H1 (cell line): ENCODE data around the gene ZBTB33. TPM values are rescaled to one million over a fixed set of nuclear protein-coding genes. Genes with fewer than 3 reads are reported as not detected.

Source experiments
- CTCF ChIA-PET: fragments of 300-600 bp; sonication (Branson Sonifier 250); formaldehyde crosslinking; loops from one replicate; lab custom pipeline; 2021; ENCODE audit not compliant: partially characterized antibody; lab: Charles Lee
- POLR2A ChIA-PET: fragments of 300-600 bp; sonication (Branson Sonifier 250); formaldehyde crosslinking; loops from one replicate; lab custom pipeline; 2021; ENCODE audit warnings: inconsistent platforms; ENCODE audit not compliant: partially characterized antibody; lab: Charles Lee
- DNase-seq, 2 experiments: peaks; one replicate each; pipeline versions ENCODE4 v3.0.0 to v3.0.0-alpha.2; 2010 to 2022; ENCODE audit warnings: low spot score in 2 of 2, low read depth in 1 of 2, mixed read lengths in 1 of 2
- FAIRE-seq: peaks from 2 replicates; lab custom pipeline; 2011; peaks lifted over from hg19 to GRCh38; lab: Jason Lieb, UNC
- H2AFZ ChIP-seq: 2 replicates; pipeline ENCODE4 v1.8.1; 2012; ENCODE audit warnings: low read length, inconsistent platforms
- H2AK5ac ChIP-seq: 2 replicates; pipeline ENCODE4 v1.6.1; 2013; ENCODE audit warnings: low read depth, low read length
- H2BK120ac ChIP-seq: replicated peaks from 2 replicates; pipeline ENCODE3; 2013; ENCODE audit warnings: low read depth, low read length, inconsistent platforms
- H2BK12ac ChIP-seq: 2 replicates; pipeline ENCODE4 v1.6.1; 2013; ENCODE audit warnings: low read depth, low read length
- H2BK15ac ChIP-seq: 2 replicates; pipeline ENCODE4 v1.6.1; 2013; ENCODE audit warnings: low read length
- H2BK20ac ChIP-seq: 2 replicates; pipeline ENCODE4 v1.6.1; 2013; ENCODE audit warnings: low read length
- H2BK5ac ChIP-seq: 2 replicates; pipeline ENCODE4 v1.6.1; 2013; ENCODE audit warnings: low read depth, low read length
- H3K14ac ChIP-seq: 2 replicates; pipeline ENCODE4 v1.6.1; 2013; ENCODE audit warnings: inconsistent platforms; ENCODE audit not compliant: insufficient read length
- H3K18ac ChIP-seq: 2 replicates; pipeline ENCODE4 v1.6.1; 2013; ENCODE audit warnings: low read length; ENCODE audit errors: extremely low read depth
- H3K23ac ChIP-seq: 2 replicates; pipeline ENCODE4 v1.6.1; 2013; ENCODE audit warnings: inconsistent platforms; ENCODE audit not compliant: insufficient read length
- H3K23me2 ChIP-seq: 2 replicates; pipeline ENCODE4 v1.6.1; 2013; ENCODE audit warnings: low read depth, low read length
- H3K27ac ChIP-seq: 2 replicates; pipeline ENCODE4 v1.6.1; 2011; ENCODE audit warnings: low read depth, low read length, inconsistent platforms
- H3K27me3 ChIP-seq, 4 experiments: replicated peaks in 1 of 4; 1 replicate in 1 of 4; 2 replicates in 3 of 4; pipeline versions ENCODE4 v1.6.1 to v1.8.1; 2011 to 2013; ENCODE audit warnings: low read length in 3 of 4, mild to moderate bottlenecking in 3 of 4, inconsistent platforms in 2 of 4, mixed read lengths in 2 of 4, moderate library complexity in 1 of 4; ENCODE audit not compliant: control insufficient read depth in 3 of 4, insufficient read depth in 3 of 4; ENCODE audit errors: extremely low read depth in 1 of 4
- H3K36me3 ChIP-seq, 4 experiments: 2 replicates each; pipeline versions ENCODE4 v1.6.1 to v1.8.1; 2011 to 2013; ENCODE audit warnings: mild to moderate bottlenecking in 4 of 4, low read length in 3 of 4, moderate library complexity in 2 of 4, control low read depth in 1 of 4, inconsistent platforms in 1 of 4; ENCODE audit not compliant: insufficient read depth in 4 of 4, control insufficient read depth in 2 of 4
- H3K4ac ChIP-seq: replicated peaks from 2 replicates; pipeline ENCODE3; 2013; ENCODE audit warnings: low read length, low read depth, mixed read lengths, inconsistent platforms; ENCODE audit not compliant: insufficient read length
- H3K4me1 ChIP-seq, 4 experiments: replicated peaks in 1 of 4; 1 replicate in 1 of 4; 2 replicates in 3 of 4; pipeline versions ENCODE4 v1.6.1 to v1.8.1; 2011 to 2013; ENCODE audit warnings: low read length in 3 of 4, inconsistent platforms in 2 of 4, mixed read lengths in 1 of 4; ENCODE audit not compliant: insufficient read depth in 4 of 4, control insufficient read depth in 3 of 4
- H3K4me2 ChIP-seq, 2 experiments: 2 replicates each; pipeline versions ENCODE4 v1.6.1 to v1.8.1; 2011 to 2013; ENCODE audit warnings: low read depth in 2 of 2, low read length in 2 of 2, control low read depth in 1 of 2, inconsistent platforms in 1 of 2, mild to moderate bottlenecking in 1 of 2; ENCODE audit not compliant: insufficient read depth in 1 of 2
- H3K4me3 ChIP-seq, 4 experiments: fragments of 200-600, 300-600 bp in 1 of 4; sonication (generic), shearing (Covaris generic), sonication (Bioruptor Twin) in 1 of 4; 2 replicates each; pipeline versions ENCODE4 v1.5.1 to v1.8.1; 2011 to 2016; ENCODE audit warnings: low read length in 4 of 4, low read depth in 3 of 4, control low read depth in 2 of 4, inconsistent platforms in 2 of 4, mild to moderate bottlenecking in 2 of 4, mixed read lengths in 1 of 4, moderate library complexity in 1 of 4; ENCODE audit not compliant: insufficient read depth in 2 of 4; ENCODE audit errors: extremely low read depth in 1 of 4
- H3K56ac ChIP-seq: replicated peaks from 2 replicates; pipeline ENCODE3; 2013; ENCODE audit warnings: low read depth, mild to moderate bottlenecking, mixed read lengths, low read length, inconsistent platforms; ENCODE audit not compliant: insufficient read length
- H3K79me1 ChIP-seq: 2 replicates; pipeline ENCODE4 v1.6.1; 2013; ENCODE audit warnings: low read depth, low read length, control low read depth
- H3K79me2 ChIP-seq, 2 experiments: 2 replicates each; pipeline versions ENCODE4 v1.6.1 to v1.8.1; 2012 to 2013; ENCODE audit warnings: low read length in 2 of 2, mild to moderate bottlenecking in 2 of 2, inconsistent platforms in 1 of 2; ENCODE audit not compliant: insufficient read depth in 2 of 2, control insufficient read depth in 1 of 2
- H3K9ac ChIP-seq, 4 experiments: replicated peaks in 1 of 4; 1 replicate in 1 of 4; 2 replicates in 3 of 4; pipeline versions ENCODE4 v1.6.1 to v1.8.1; 2011 to 2013; ENCODE audit warnings: low read depth in 3 of 4, low read length in 3 of 4, control low read depth in 2 of 4, mild to moderate bottlenecking in 2 of 4, moderate library complexity in 2 of 4, inconsistent platforms in 1 of 4; ENCODE audit errors: extremely low read depth in 1 of 4
- H3K9me3 ChIP-seq, 2 experiments: 2 replicates each; pipeline versions ENCODE4 v1.6.1 to v1.8.1; 2012 to 2013; ENCODE audit warnings: mild to moderate bottlenecking in 2 of 2, moderate library complexity in 2 of 2, control low read depth in 1 of 2, inconsistent platforms in 1 of 2, low read depth in 1 of 2, low read length in 1 of 2, mixed read lengths in 1 of 2; ENCODE audit not compliant: insufficient read depth in 2 of 2
- H4K20me1 ChIP-seq, 2 experiments: replicated peaks in 1 of 2; 2 replicates each; pipeline versions ENCODE3 to v1.8.1; 2011 to 2013; ENCODE audit warnings: inconsistent platforms in 2 of 2, low read length in 2 of 2, mild to moderate bottlenecking in 1 of 2; ENCODE audit not compliant: insufficient read depth in 2 of 2, control insufficient read depth in 1 of 2
- H4K5ac ChIP-seq: 2 replicates; pipeline ENCODE4 v1.6.1; 2013; ENCODE audit warnings: low read length, low read depth, mixed read lengths, inconsistent platforms; ENCODE audit not compliant: insufficient read length
- H4K8ac ChIP-seq: 2 replicates; pipeline ENCODE4 v1.8.0; 2013; ENCODE audit warnings: mild to moderate bottlenecking, moderate library complexity, low read length, inconsistent platforms; ENCODE audit not compliant: insufficient read depth; ENCODE audit errors: extremely low read depth
- H4K91ac ChIP-seq: replicated peaks from 2 replicates; pipeline ENCODE3; 2013; ENCODE audit warnings: low read length, mixed read lengths, inconsistent platforms; ENCODE audit not compliant: insufficient read length
- BCL11A ChIP-seq, 2 experiments: IDR thresholded peaks; one replicate each; pipeline ENCODE4 v1.6.1; 2011; ENCODE audit warnings: low read depth in 2 of 2, low read length in 2 of 2, mild to moderate bottlenecking in 2 of 2
- BRCA1 ChIP-seq: IDR thresholded peaks from 2 replicates; pipeline ENCODE4 v1.6.1; 2012; ENCODE audit warnings: low read depth, low read length, improper control_type of control experiment
- CHD1 ChIP-seq: IDR thresholded peaks from 2 replicates; pipeline ENCODE4 v1.6.1; 2012; ENCODE audit warnings: low read depth, low read length, improper control_type of control experiment
- CREB1 ChIP-seq: IDR thresholded peaks from 2 replicates; pipeline ENCODE4 v1.6.1; 2012; ENCODE audit warnings: inconsistent platforms
- CTBP2 ChIP-seq: IDR thresholded peaks from 2 replicates; pipeline ENCODE4 v1.7.0; 2011; ENCODE audit warnings: borderline replicate concordance, mild to moderate bottlenecking, moderate library complexity, mixed read lengths, low read length; ENCODE audit not compliant: insufficient read depth, insufficient read length
- EP300 ChIP-seq, 2 experiments: IDR thresholded peaks; 1 replicate in 1 of 2; 2 replicates in 1 of 2; pipeline ENCODE4 v1.6.1; 2011 to 2012; ENCODE audit warnings: low read depth in 2 of 2, low read length in 2 of 2, mild to moderate bottlenecking in 2 of 2, borderline replicate concordance in 1 of 2, inconsistent platforms in 1 of 2, moderate library complexity in 1 of 2
- GABPA ChIP-seq: IDR thresholded peaks from 2 replicates; pipeline ENCODE4 v1.6.1; 2011; ENCODE audit warnings: mild to moderate bottlenecking, low read length, moderate library complexity, borderline replicate concordance; ENCODE audit not compliant: insufficient read depth
- POU5F1 ChIP-seq: IDR thresholded peaks from 2 replicates; pipeline ENCODE4 v1.6.1; 2011; ENCODE audit warnings: low read depth, mild to moderate bottlenecking, low read length, moderate library complexity
- RFX5 ChIP-seq: IDR thresholded peaks from 2 replicates; pipeline ENCODE4 v1.6.1; 2011; ENCODE audit warnings: low read depth, low read length, improper control_type of control experiment, borderline replicate concordance
- SIN3A ChIP-seq, 2 experiments: IDR thresholded peaks in 1 of 2; conservative IDR thresholded peaks in 1 of 2; 2 replicates each; pipeline ENCODE4 v1.6.1; 2011 to 2012; ENCODE audit warnings: low read length in 2 of 2, improper control_type of control experiment in 1 of 2, low read depth in 1 of 2, mild to moderate bottlenecking in 1 of 2
- TBP ChIP-seq: IDR thresholded peaks from 2 replicates; pipeline ENCODE4 v1.6.1; 2011; ENCODE audit warnings: low read depth, low read length, improper control_type of control experiment
- WGBS, 2 experiments: shearing (Covaris generic) in 1 of 2; methylation state at CpG; one replicate each; pipeline versions ENCODE4 v1.1.6 to v1.1.7; 2013 to 2015; ENCODE audit warnings: low lambda C conversion rate in 2 of 2, mixed read lengths in 2 of 2, inconsistent platforms in 1 of 2, low coverage in 1 of 2, missing lambda C conversion rate in 1 of 2; ENCODE audit not compliant: insufficient replicate concordance in 2 of 2, insufficient coverage in 1 of 2, insufficient read length in 1 of 2; ENCODE audit errors: extremely low coverage in 1 of 2, missing lambda C conversion rate in 1 of 2; 5-methylcytosine and 5-hydroxymethylcytosine counted together
- polyA plus RNA-seq, 7 experiments: library from polyadenylated mRNA; depleted of rRNA in 3 of 7; stranded (reverse) in 5 of 7; unstranded in 2 of 7; fragments of >200 nt in 5 of 7; fragments of 200-250 nt in 2 of 7; gene quantifications; 1 replicate in 5 of 7; 2 replicates in 1 of 7; 4 replicates in 1 of 7; pipeline versions ENCODE4 v1.2.1 to v1.2.3, GENCODE V29; 2011 to 2013; ENCODE audit warnings: missing spikeins in 2 of 7, mixed read lengths in 2 of 7
- total RNA-seq: library from RNA; stranded (reverse); fragmentation: NEBNext Ultra II Directional; extraction: Animal tissue kit (Norgen Biotek cat#: 25700); gene quantifications from 2 replicates; pipeline ENCODE4 v1.2.1, GENCODE V29; 2021

The ZBTB33 gene
- total and polyA plus RNA-seq, 2 of the 8 experiments (the other 6 are each of a cell fraction or from before 2014, with no cell fraction given) = 3.4 to 14.9 TPM

DNA sequence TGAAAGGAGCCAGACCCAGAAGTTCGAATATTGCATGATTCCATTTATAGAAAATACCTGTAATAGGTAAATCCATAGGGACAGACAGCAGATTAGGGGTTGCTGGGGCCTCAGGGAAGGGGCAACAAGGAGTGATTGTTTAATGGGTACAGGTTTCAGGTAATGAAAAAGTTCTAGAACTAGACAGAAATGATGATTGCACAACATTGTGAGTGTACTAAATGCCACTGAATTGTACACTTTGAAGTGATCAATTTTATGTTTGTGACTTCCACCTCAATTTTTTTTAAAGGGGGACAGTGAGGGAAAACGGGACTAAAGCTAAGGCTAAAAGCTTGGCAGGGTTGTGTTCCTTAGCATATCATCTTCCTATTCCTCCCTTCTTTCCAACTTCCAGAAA lies 23.5 kb downstream of the ZBTB33 start:
- Histone ChIP-seq H3K23me2 (no peaks in the 10 kb centered on the region), H4K91ac (no peak overlapping the region), H4K5ac (no peak overlapping the region), H2AK5ac (no peak overlapping the region), H2BK120ac (no peak overlapping the region), H3K27ac (no peak overlapping the region), H2AFZ (no peak overlapping the region), H3K14ac (no peak overlapping the region), H4K20me1 (no peaks in the 10 kb centered on the region), H3K9ac (no peak overlapping the region), H4K8ac (no peak overlapping the region), H3K18ac (no peak overlapping the region), H2BK12ac (no peak overlapping the region), H3K4me2 (0 out of 4 replicates have a peak overlapping the region, but pooled peaks of 1 of the 2 experiments have one; percentile 37), H3K4me1 (peaks cover 0 to 9% (median 0%) of the 10 kb centered on the region in 4 experiments; a peak in 2 of 7 replicates), H3K23ac (no peak overlapping the region), H3K4ac (no peak overlapping the region), H2BK5ac (no peak overlapping the region), H3K4me3 (no peak overlapping the region; a peak in 1 of 8 replicates), H2BK20ac (no peak overlapping the region), H3K79me2 (no peaks in the 10 kb centered on the region), H3K56ac (no peak overlapping the region), H3K27me3 (0 out of 7 replicates have a peak, but pooled peaks cover 0 to 6% (median 0%) of the 10 kb centered on the region in 4 experiments), H2BK15ac (no peak overlapping the region), H3K79me1 (no peaks in the 10 kb centered on the region), H3K9me3 (no peaks in the 10 kb centered on the region), H3K36me3 (no peaks in the 10 kb centered on the region)
- no peak for FAIRE-seq
- 79% methylated on average over 2 of the region's 2 CpGs; no CpG with 5 or more reads in 1 of the 2 experiments for WGBS, 2 experiments
- no peak for TF ChIP-seq GABPA
- TF ChIP-seq POU5F1 = no peak
- TF ChIP-seq CREB1 = no peak
- no peak for TF ChIP-seq EP300 (IDR thresholded peaks at IDR 0.05; ENCODE audit: borderline replicate concordance in 1 of 2, low read depth in 2 of 2, low read length in 2 of 2)
- no peak for TF ChIP-seq BCL11A (IDR thresholded peaks at IDR 0.05; ENCODE audit: low read depth in 2 of 2, low read length in 2 of 2)
- TF ChIP-seq BRCA1 = no peak
- TF ChIP-seq CTBP2 = no peak
- no peak for TF ChIP-seq RFX5
- no peak for TF ChIP-seq CHD1
- no peak for TF ChIP-seq TBP
- TF ChIP-seq SIN3A (conservative IDR thresholded peaks at IDR 0.05 in 1 of 2, IDR thresholded peaks at IDR 0.05 in 1 of 2; ENCODE audit: low read depth in 1 of 2, low read length in 2 of 2) = no peak
- DNase-seq = no peak
- ChIA-PET CTCF (interaction anchor here (0.6 to 1.4 kb wide), 4 partner anchors 23 to 237 kb away, joined by 3 to 4 read pairs (median 3); partner anchors contain the start of gene ZBTB33), POLR2A (no interaction called here)
